ENCODE measurements around the gene DLD.
"Not testable (repeated sequence)": the region's sequence is repeated elsewhere in the genome, so short reads cannot be mapped to it uniquely, and the experiment has no call there.

Gene DLD

GRCh38 chr7:107951896-107952295 lies 60.9 kb downstream of the DLD start:
- no peaks in the 10 kb centered on the region for H3K36me3 Mint-ChIP-seq (ENCODE audit: low read depth)
- H3K9me3 Mint-ChIP-seq = no peaks in the 10 kb centered on the region
- H3K4me1 Mint-ChIP-seq (ENCODE audit: low read depth) = no peaks in the 10 kb centered on the region
- no peak overlapping the region for H3K27ac Mint-ChIP-seq
- H3K4me3 Mint-ChIP-seq = no peak overlapping the region
- intact Hi-C loops (cut with micrococcal nuclease) = no loop called here
- H3K27me3 Mint-ChIP-seq = no peaks in the 10 kb centered on the region

DNA sequence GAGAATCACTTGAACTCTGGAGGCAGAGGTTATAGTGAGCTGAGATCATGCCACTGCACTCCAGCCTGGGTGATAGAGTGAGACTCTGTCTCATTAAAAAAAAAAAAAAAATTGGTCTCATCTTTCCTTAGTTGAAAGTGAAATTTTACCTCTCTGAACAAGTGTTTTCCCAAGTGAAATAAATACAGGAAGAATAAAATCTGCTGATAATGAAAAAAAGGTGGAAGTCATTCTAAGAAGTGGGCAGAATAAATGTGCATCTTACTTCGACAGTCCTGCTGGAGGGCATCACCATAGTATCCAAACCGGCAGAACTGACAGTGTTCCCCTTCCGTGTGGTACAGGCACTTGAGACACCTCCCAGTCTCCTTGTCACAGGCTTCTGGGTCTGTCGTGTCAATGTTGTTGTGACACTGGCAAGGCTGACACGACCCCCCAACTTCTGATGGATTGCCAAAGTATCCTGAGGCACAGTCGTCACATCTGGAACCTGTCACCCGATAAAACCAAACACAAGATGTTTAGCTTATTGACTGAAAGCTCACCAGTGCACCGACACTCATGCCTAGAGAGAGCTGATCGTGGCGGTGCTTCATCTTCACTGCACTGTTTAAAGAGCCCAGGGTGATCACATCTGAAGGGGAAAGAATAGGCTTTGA lies 62.4 kb downstream of the DLD start:
- Mint-ChIP-seq H3K9me3 (no peaks in the 10 kb centered on the region), H3K27me3 (no peaks in the 10 kb centered on the region), H3K36me3 (ENCODE audit: low read depth) (no peaks in the 10 kb centered on the region), H3K4me3 (no peak overlapping the region), H3K4me1 (ENCODE audit: low read depth) (no peaks in the 10 kb centered on the region), H3K27ac (no peak overlapping the region)
- intact Hi-C loops (cut with micrococcal nuclease) = no loop called here

DNA sequence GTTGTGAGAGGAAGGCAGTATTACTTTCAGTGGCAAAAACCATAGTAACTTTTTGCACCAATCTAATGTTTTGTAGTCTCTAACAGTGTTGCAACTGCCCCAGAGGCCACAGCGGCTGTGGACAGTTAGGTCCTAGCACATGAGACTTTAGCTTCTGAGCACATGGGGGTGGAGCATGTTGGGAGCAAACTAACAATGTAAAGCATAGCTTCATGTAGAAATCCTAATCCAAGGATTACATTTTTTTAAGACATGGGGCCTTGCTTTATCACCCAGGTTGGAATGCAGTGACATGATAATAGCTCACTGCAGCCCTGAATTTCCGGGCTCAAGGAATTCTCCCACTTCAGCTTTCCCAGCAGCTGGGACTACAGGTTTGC lies 62.9 kb downstream of the DLD start:
- no peaks in the 10 kb centered on the region for H3K27me3 Mint-ChIP-seq
- H3K36me3 Mint-ChIP-seq (ENCODE audit: low read depth) = no peaks in the 10 kb centered on the region
- intact Hi-C loops (cut with micrococcal nuclease) = no loop called here
- no peak overlapping the region for H3K27ac Mint-ChIP-seq
- H3K4me1 Mint-ChIP-seq (ENCODE audit: low read depth) = no peaks in the 10 kb centered on the region
- no peaks in the 10 kb centered on the region for H3K9me3 Mint-ChIP-seq
- H3K4me3 Mint-ChIP-seq = no peak overlapping the region

- intact Hi-C loops (cut with micrococcal nuclease) = no loop called here
- no peak overlapping the region for H3K27ac Mint-ChIP-seq
- H3K36me3 Mint-ChIP-seq (ENCODE audit: low read depth) = no peaks in the 10 kb centered on the region
Measured at GRCh38 chr7:107955394-107955793, 64.4 kb downstream of the DLD start.

GRCh38 chr7:107956950-107957349 lies 66.0 kb downstream of the DLD start:
- H3K4me3 Mint-ChIP-seq; H3K27me3 Mint-ChIP-seq; H3K36me3 Mint-ChIP-seq (ENCODE audit: low read depth); intact Hi-C loops (cut with micrococcal nuclease); H3K27ac Mint-ChIP-seq; H3K4me1 Mint-ChIP-seq (ENCODE audit: low read depth); H3K9me3 Mint-ChIP-seq: not testable (repeated sequence)

More at GRCh38 chr7:107955394-107955793, 64.4 kb downstream of the DLD start:
- Mint-ChIP-seq H3K9me3 (no peaks in the 10 kb centered on the region), H3K4me3 (no peak overlapping the region), H3K4me1 (ENCODE audit: low read depth) (no peaks in the 10 kb centered on the region), H3K27me3 (no peaks in the 10 kb centered on the region)

DNA sequence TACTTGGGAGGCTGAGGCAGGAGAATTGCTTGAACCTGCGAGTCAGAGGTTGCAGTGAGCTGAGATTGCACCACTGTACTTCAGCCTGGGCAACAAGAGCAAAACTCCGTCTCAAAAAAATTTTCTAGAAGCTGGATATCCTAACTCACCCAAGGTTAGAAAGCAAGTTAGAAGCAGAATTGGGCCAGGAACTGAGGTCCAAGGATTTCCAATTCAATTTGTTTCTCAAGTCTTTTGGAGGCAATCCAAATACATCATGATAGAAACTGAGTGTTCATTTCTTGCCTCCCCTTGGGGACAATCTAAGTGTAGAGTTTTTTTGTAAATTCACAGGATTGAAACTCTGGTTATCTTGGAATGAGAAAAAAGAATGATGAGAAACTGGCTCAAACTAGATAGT lies 66.5 kb downstream of the DLD start:
- Mint-ChIP-seq H3K4me3 (no peak overlapping the region), H3K4me1 (ENCODE audit: low read depth) (no peaks in the 10 kb centered on the region), H3K9me3 (no peaks in the 10 kb centered on the region), H3K36me3 (ENCODE audit: low read depth) (no peaks in the 10 kb centered on the region), H3K27ac (no peak overlapping the region), H3K27me3 (no peaks in the 10 kb centered on the region)
- intact Hi-C loops (cut with micrococcal nuclease) = no loop called here

- H3K4me3 Mint-ChIP-seq = no peak overlapping the region
- no peaks in the 10 kb centered on the region for H3K36me3 Mint-ChIP-seq (ENCODE audit: low read depth)
- intact Hi-C loops (cut with micrococcal nuclease) = no loop called here
- H3K27me3 Mint-ChIP-seq = no peaks in the 10 kb centered on the region
- H3K27ac Mint-ChIP-seq = no peak overlapping the region
- H3K9me3 Mint-ChIP-seq = no peaks in the 10 kb centered on the region
- H3K4me1 Mint-ChIP-seq (ENCODE audit: low read depth) = no peaks in the 10 kb centered on the region
Measured at GRCh38 chr7:107958764-107959526, 68.0 kb downstream of the DLD start.

DNA sequence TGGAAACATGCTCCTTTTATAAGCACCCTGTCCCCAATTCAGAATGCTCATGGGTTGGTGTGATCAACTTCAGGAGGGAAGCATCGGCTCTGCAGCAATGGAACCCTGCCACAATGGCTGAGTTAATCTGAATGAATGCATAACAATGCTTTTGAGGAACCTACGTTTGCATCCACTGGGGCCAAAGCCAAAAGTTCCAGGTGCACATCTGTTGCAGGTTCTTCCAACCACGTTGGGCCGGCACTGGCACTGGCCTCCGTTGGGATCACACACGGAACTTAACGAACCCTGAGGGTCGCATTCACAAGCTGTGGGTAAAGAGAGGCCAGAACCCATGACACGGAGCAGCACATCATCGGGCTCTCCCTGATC lies 68.5 kb downstream of the DLD start:
- no peaks in the 10 kb centered on the region for H3K4me1 Mint-ChIP-seq (ENCODE audit: low read depth)
- no peaks in the 10 kb centered on the region for H3K27me3 Mint-ChIP-seq
- intact Hi-C loops (cut with micrococcal nuclease) = no loop called here
- no peaks in the 10 kb centered on the region for H3K9me3 Mint-ChIP-seq
- H3K4me3 Mint-ChIP-seq = no peak overlapping the region
- H3K36me3 Mint-ChIP-seq (ENCODE audit: low read depth) = no peaks in the 10 kb centered on the region
- no peak overlapping the region for H3K27ac Mint-ChIP-seq

- Mint-ChIP-seq H3K36me3 (ENCODE audit: low read depth) (no peaks in the 10 kb centered on the region), H3K27ac (no peak overlapping the region), H3K4me3 (no peak overlapping the region), H3K4me1 (ENCODE audit: low read depth) (no peaks in the 10 kb centered on the region), H3K9me3 (no peaks in the 10 kb centered on the region), H3K27me3 (no peaks in the 10 kb centered on the region)
- intact Hi-C loops (cut with micrococcal nuclease) = no loop called here
Measured at GRCh38 chr7:107960272-107960671, 69.3 kb downstream of the DLD start.

- H3K4me1 Mint-ChIP-seq (ENCODE audit: low read depth) = no peaks in the 10 kb centered on the region
- H3K4me3 Mint-ChIP-seq = no peak overlapping the region
- no peaks in the 10 kb centered on the region for H3K9me3 Mint-ChIP-seq
- H3K27ac Mint-ChIP-seq = no peak overlapping the region
- no peaks in the 10 kb centered on the region for H3K36me3 Mint-ChIP-seq (ENCODE audit: low read depth)
- H3K27me3 Mint-ChIP-seq = no peaks in the 10 kb centered on the region
- intact Hi-C loops (cut with micrococcal nuclease) = no loop called here
Measured at GRCh38 chr7:107961405-107961804, 70.4 kb downstream of the DLD start.

GRCh38 chr7:107962817-107963216 lies 71.8 kb downstream of the DLD start:
- H3K36me3 Mint-ChIP-seq (ENCODE audit: low read depth) = no peaks in the 10 kb centered on the region
- H3K9me3 Mint-ChIP-seq = no peaks in the 10 kb centered on the region
- no peak overlapping the region for H3K27ac Mint-ChIP-seq
- intact Hi-C loops (cut with micrococcal nuclease) = no loop called here
- H3K4me3 Mint-ChIP-seq = no peak overlapping the region
- H3K4me1 Mint-ChIP-seq (ENCODE audit: low read depth) = no peaks in the 10 kb centered on the region
- H3K27me3 Mint-ChIP-seq = no peaks in the 10 kb centered on the region

DNA sequence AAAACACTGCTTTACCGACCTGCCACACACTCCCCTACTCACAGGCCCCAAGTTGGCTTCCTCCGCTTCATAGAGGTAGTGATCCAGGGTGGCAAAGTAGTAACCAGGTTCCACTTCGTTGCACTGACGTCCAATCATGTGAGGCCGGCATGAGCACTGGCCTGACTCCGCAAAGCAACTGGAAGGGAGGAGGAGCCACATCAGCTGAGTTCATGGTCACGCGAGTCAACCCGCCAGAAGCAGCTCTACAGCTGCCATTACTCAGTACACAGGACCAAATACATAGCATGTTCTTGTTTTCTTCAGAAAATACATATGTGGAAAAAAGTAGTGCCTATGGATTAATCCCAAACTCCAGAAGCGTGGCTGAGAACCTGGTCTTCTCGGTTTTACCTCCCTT lies 73.5 kb downstream of the DLD start:
- Mint-ChIP-seq H3K4me1 (ENCODE audit: low read depth) (no peaks in the 10 kb centered on the region), H3K36me3 (ENCODE audit: low read depth) (no peaks in the 10 kb centered on the region), H3K4me3 (no peak overlapping the region), H3K9me3 (no peaks in the 10 kb centered on the region), H3K27me3 (no peaks in the 10 kb centered on the region), H3K27ac (no peak overlapping the region)
- intact Hi-C loops (cut with micrococcal nuclease) = no loop called here

- Mint-ChIP-seq H3K4me3 (no peak overlapping the region), H3K27me3 (no peaks in the 10 kb centered on the region), H3K27ac (no peak overlapping the region), H3K36me3 (ENCODE audit: low read depth) (no peaks in the 10 kb centered on the region), H3K4me1 (ENCODE audit: low read depth) (peaks cover 5% of the 10 kb centered on the region), H3K9me3 (no peaks in the 10 kb centered on the region)
- intact Hi-C loops (cut with micrococcal nuclease) = no loop called here
Measured at GRCh38 chr7:107966711-107967110, 75.7 kb downstream of the DLD start.

GRCh38 chr7:107967420-107967819 lies 76.4 kb downstream of the DLD start:
- Mint-ChIP-seq H3K9me3 (no peaks in the 10 kb centered on the region), H3K27me3 (no peaks in the 10 kb centered on the region), H3K36me3 (ENCODE audit: low read depth) (no peaks in the 10 kb centered on the region), H3K4me1 (ENCODE audit: low read depth) (peaks cover 8% of the 10 kb centered on the region), H3K4me3 (no peak overlapping the region), H3K27ac (no peak overlapping the region)
- intact Hi-C loops (cut with micrococcal nuclease) = no loop called here

GRCh38 chr7:107968449-107968848 lies 77.5 kb downstream of the DLD start:
- Mint-ChIP-seq H3K36me3 (ENCODE audit: low read depth) (no peaks in the 10 kb centered on the region), H3K27me3 (peaks cover 4% of the 10 kb centered on the region), H3K9me3 (no peaks in the 10 kb centered on the region), H3K4me1 (ENCODE audit: low read depth) (peaks cover 8% of the 10 kb centered on the region), H3K4me3 (no peak overlapping the region), H3K27ac (no peak overlapping the region)
- intact Hi-C loops (cut with micrococcal nuclease) = no loop called here

Data from dendritic cell treated with granulocyte-macrophage colony-stimulating factor and Interleukin-4, amounts not matched to agents 40 ng/mL and 50 ng/mL, for 4 days (primary cell).